Transverse colon (tissue), 4 donors: ENCODE measurements around the gene TPM4. TPM values are rescaled to one million over a fixed set of nuclear protein-coding genes. Genes with fewer than 3 reads are reported as not detected.

Experiments used
- DNase-seq: peaks from one replicate; pipeline ENCODE4 v3.0.0-alpha.2; 2019
- H3K27ac ChIP-seq, 4 donors: fragments of 200-600 bp; sonication (generic); 2 replicates each; pipeline ENCODE4 v1.5.1; 2016 to 2018; ENCODE audit warnings: inconsistent platforms in 4 of 4
- H3K27me3 ChIP-seq: fragments of 200-600 bp; sonication (generic); 2 replicates; pipeline ENCODE4 v1.5.1; 2017; ENCODE audit warnings: inconsistent platforms
- H3K36me3 ChIP-seq, 4 donors: fragments of 200-600 bp; sonication (generic); 2 replicates each; pipeline ENCODE4 v1.5.1; 2017 to 2019; ENCODE audit warnings: inconsistent platforms in 4 of 4
- H3K4me1 ChIP-seq, 4 donors: fragments of 200-600 bp; sonication (generic); 2 replicates each; pipeline ENCODE4 v1.5.1; 2017 to 2020; ENCODE audit warnings: inconsistent platforms in 4 of 4
- H3K4me3 ChIP-seq, 4 donors: fragments of 200-600 bp; sonication (generic); 1 replicate in 1 of 4; 2 replicates in 3 of 4; pipeline versions ENCODE4 v1.5.1 to v1.6.1; 2017 to 2019; ENCODE audit warnings: inconsistent platforms in 4 of 4
- H3K9me3 ChIP-seq, 2 donors: fragments of 200-600 bp; sonication (generic); 2 replicates each; pipeline ENCODE4 v1.5.1; 2017 to 2019; ENCODE audit warnings: inconsistent platforms in 2 of 2
- CTCF ChIP-seq, 5 experiments: fragments of 200-600 bp in 3 of 5; fragments of 450-650 bp in 2 of 5; sonication (generic) in 3 of 5; IDR thresholded peaks; 1 replicate in 2 of 5; 2 replicates in 3 of 5; pipeline ENCODE4 v1.5.1; 2016 to 2017; ENCODE audit warnings: antibody characterized with exemption in 5 of 5, inconsistent platforms in 3 of 5, mild to moderate bottlenecking in 2 of 5, moderate library complexity in 1 of 5
- EP300 ChIP-seq: sonication (generic); formaldehyde crosslinking; IDR thresholded peaks from one replicate; pipeline ENCODE4 v1.6.1; 2017; ENCODE audit warnings: antibody characterized with exemption, low read depth
- POLR2A ChIP-seq: fragments of 450-650 bp; IDR thresholded peaks from one replicate; pipeline ENCODE4 v1.6.1; 2016; ENCODE audit warnings: antibody characterized with exemption, mild to moderate bottlenecking, moderate library complexity
- POLR2AphosphoS5 ChIP-seq, 3 donors: sonication (generic); formaldehyde crosslinking; IDR thresholded peaks; one replicate each; pipeline ENCODE4 v1.6.1; 2016; ENCODE audit warnings: antibody characterized with exemption in 3 of 3
- WGBS, 2 donors: methylation state at CpG; one replicate each; pipeline ENCODE4 v1.1.5; 2018; ENCODE audit warnings: low coverage in 1 of 2; 5-methylcytosine and 5-hydroxymethylcytosine counted together
- in situ Hi-C, 4 donors: fragments of 200-750 bp; cut with MboI; loops; one replicate each; pipeline versions ENCODE4 v1.15.0 to v1.15.1; 2017; ENCODE audit warnings: low sequenced_read_pairs in 3 of 4, low pct_ligation_motif_present in 1 of 4, low pct_unique_long_range_greater_than_20kb in 1 of 4
- intact Hi-C: fragments of 100-400 bp; cut with DNase I; formaldehyde crosslinking; loops from one replicate; pipeline ENCODE4 v1.15.1; 2023; ENCODE audit warnings: low total_unique reads
- total RNA-seq, 4 donors: library from RNA; depleted of rRNA; stranded (reverse); fragments of >200 nt; gene quantifications; one replicate each; pipeline ENCODE4 v1.1.0, GENCODE V29; 2016

The TPM4 gene
- total RNA-seq, 4 donors from 2014 or later: 228 to 491 (median 288) TPM

- DNase-seq: no peak
- 71 to 73% methylated on average over 9 to 10 of the region's 10 CpGs for WGBS, 2 donors
- in situ Hi-C loops (no loop called here), intact Hi-C loops (no loop called here)
- Histone ChIP-seq H3K4me1 (peaks cover 4 to 58% (median 26%) of the 10 kb centered on the region in 4 donors), H3K27ac (peak overlapping the region; percentile 71 to 79 (median 73)), H3K36me3 (peaks cover 0 to 83% (median 36%) of the 10 kb centered on the region in 4 donors), H3K4me3 (no peak overlapping the region), H3K9me3 (no peaks in the 10 kb centered on the region), H3K27me3 (no peaks in the 10 kb centered on the region)
- TF ChIP-seq POLR2AphosphoS5 (IDR thresholded peaks at IDR 0.05): no peak
- no peak for TF ChIP-seq POLR2A
- no peak for TF ChIP-seq EP300
Measured at GRCh38 chr19:16094360-16095070, 18.2 kb downstream of the TPM4 start.

- WGBS, 2 donors: 61 to 79% methylated on average over 3 to 13 of the region's 13 CpGs
- Histone ChIP-seq H3K27me3 (no peaks in the 10 kb centered on the region), H3K27ac (peak overlapping the region; percentile 71 to 79 (median 73)), H3K4me3 (no peak overlapping the region), H3K36me3 (peaks cover 0 to 83% (median 35%) of the 10 kb centered on the region in 4 donors), H3K4me1 (peaks cover 4 to 53% (median 23%) of the 10 kb centered on the region in 4 donors), H3K9me3 (no peaks in the 10 kb centered on the region)
- TF ChIP-seq CTCF (IDR thresholded peaks at IDR 0.05) (no peak), POLR2AphosphoS5 (IDR thresholded peaks at IDR 0.05) (peak in 1 of 3 donors; percentile 7)
- intact Hi-C loops (no loop called here), in situ Hi-C loops (no loop called here)
- DNase-seq: no peak
Measured at GRCh38 chr19:16095071-16095571, 18.8 kb downstream of the TPM4 start.

- Histone ChIP-seq H3K4me3 (no peak overlapping the region), H3K9me3 (no peaks in the 10 kb centered on the region), H3K27me3 (no peaks in the 10 kb centered on the region), H3K27ac (peak overlapping the region; percentile 71 to 79 (median 73)), H3K4me1 (peaks cover 4 to 53% (median 23%) of the 10 kb centered on the region in 4 donors), H3K36me3 (peaks cover 0 to 83% (median 31%) of the 10 kb centered on the region in 4 donors)
- TF ChIP-seq EP300 (no peak), POLR2A (no peak), POLR2AphosphoS5 (IDR thresholded peaks at IDR 0.05) (peak; percentile 7 to 25 (median 8)), CTCF (IDR thresholded peaks at IDR 0.05) (no peak)
- DNase-seq: no peak
- in situ Hi-C loops (no loop called here), intact Hi-C loops (no loop called here)
- WGBS, 2 donors: 71 to 95% methylated on average over 4 to 10 of the region's 10 CpGs
Measured at GRCh38 chr19:16096280-16096855, 20.1 kb downstream of the TPM4 start.

- Histone ChIP-seq H3K4me3 (no peak overlapping the region), H3K36me3 (peaks cover 0 to 83% (median 31%) of the 10 kb centered on the region in 4 donors), H3K4me1 (peaks cover 0 to 46% (median 20%) of the 10 kb centered on the region in 4 donors), H3K27me3 (no peaks in the 10 kb centered on the region), H3K9me3 (no peaks in the 10 kb centered on the region), H3K27ac (peak overlapping the region; percentile 71 to 79 (median 73))
- no peak for DNase-seq
- TF ChIP-seq POLR2AphosphoS5 (IDR thresholded peaks at IDR 0.05): no peak
- TF ChIP-seq EP300: no peak
- no peak for TF ChIP-seq CTCF (IDR thresholded peaks at IDR 0.05)
- no peak for TF ChIP-seq POLR2A
- WGBS, 2 donors: 73 to 81% methylated on average over 5 to 6 of the region's 6 CpGs
- intact Hi-C loops (no loop called here), in situ Hi-C loops (no loop called here)
Measured at GRCh38 chr19:16098416-16098768, 22.1 kb downstream of the TPM4 start.
